Measurements from ENCODE around the gene ARHGAP25. TPM values are rescaled to one million over a fixed set of nuclear protein-coding genes. Genes with fewer than 3 reads are reported as not detected.

Gene ARHGAP25
- polyA plus RNA-seq, 3 donors: 20.8 to 56.8 (median 36.3) TPM

DNA sequence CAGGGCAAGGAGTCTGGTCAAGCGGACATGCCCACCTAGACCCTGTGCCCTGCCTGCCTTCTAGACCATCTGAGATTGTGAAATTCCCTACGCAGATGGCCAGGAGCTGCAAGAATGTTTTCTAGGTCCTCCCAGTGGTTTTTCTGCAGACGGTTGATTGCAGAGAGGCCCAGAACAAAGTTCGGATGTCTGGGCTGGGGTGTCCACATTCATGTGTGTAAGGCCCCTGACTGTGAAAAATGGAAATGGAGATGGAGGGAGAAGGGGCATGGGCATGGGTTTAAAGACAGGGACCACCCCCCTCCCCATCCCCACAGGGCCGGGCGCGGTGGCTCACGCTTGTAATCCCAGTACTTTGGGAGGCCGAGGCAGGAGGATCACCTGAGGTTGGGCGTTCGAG, 11.8 kb downstream of the ARHGAP25 start:
- 0% methylated on average over 2 of the region's 11 CpGs for WGBS (ENCODE audit: insufficient coverage)
- Mint-ChIP-seq H3K27ac (peak overlapping the region; percentile 85 to 100 (median 90)), H3K36me3 (peaks cover 49 to 56% of the 10 kb centered on the region in 2 donors), H3K4me3 (peak overlapping the region; percentile 31 to 56), H3K27me3 (ENCODE audit: low read depth in 3 of 3) (peaks cover 0 to 2% (median 0%) of the 10 kb centered on the region in 3 donors), H3K4me1 (peaks cover 87% of the 10 kb centered on the region), H3K9me3 (peaks cover 0 to 4% (median 0%) of the 10 kb centered on the region in 7 donors)
- intact Hi-C loops (cut with micrococcal nuclease): loop anchor here (5.0 to 10.0 kb wide), 3 partner anchors 91 to 282 kb away; partner anchors contain the start of genes APLF (in 1 of the 2) and FBXO48 (in 1 of the 2)
- Histone ChIP-seq H3K27ac (ENCODE audit: low read depth in 1 of 2, low read length in 2 of 2) (peak overlapping the region; percentile 34 to 96), H3K79me2 (ENCODE audit: insufficient read depth, low read length) (peaks cover 98% of the 10 kb centered on the region), H3K4me3 (replicated peaks in 1 of 3; ENCODE audit: low read depth in 2 of 3, low read length in 3 of 3) (peak overlapping the region in 1 of 3 experiments; percentile 32), H3K4me2 (replicated peaks; ENCODE audit: extremely low read depth, low read length, poor library complexity, severe bottlenecking) (peak overlapping the region; percentile 41), H4K20me1 (ENCODE audit: insufficient read depth, low read length) (peaks cover 63% of the 10 kb centered on the region), H2AFZ (ENCODE audit: insufficient read depth, low read depth, low read length, poor library complexity, severe bottlenecking) (no peak overlapping the region), H3K4me1 (ENCODE audit: control insufficient read depth in 1 of 2, insufficient read depth in 2 of 2, low read length in 2 of 2) (peaks cover 80 to 87% of the 10 kb centered on the region in 2 donors), H3K9me3 (replicated peaks in 1 of 2; ENCODE audit: control insufficient read depth in 1 of 2, insufficient read depth in 1 of 2, low read length in 2 of 2) (no peaks in the 10 kb centered on the region), H3K27me3 (ENCODE audit: control insufficient read depth in 2 of 2, insufficient read depth in 2 of 2, low read length in 2 of 2) (no peaks in the 10 kb centered on the region), H3K36me3 (replicated peaks in 1 of 2; ENCODE audit: control insufficient read depth in 1 of 2, insufficient read depth in 2 of 2, low read length in 2 of 2) (peaks cover 7 to 29% of the 10 kb centered on the region in 2 donors), H3K9ac (ENCODE audit: insufficient read depth, low read length, poor library complexity, severe bottlenecking) (no peak overlapping the region)
- TF ChIP-seq, protein P1, sequence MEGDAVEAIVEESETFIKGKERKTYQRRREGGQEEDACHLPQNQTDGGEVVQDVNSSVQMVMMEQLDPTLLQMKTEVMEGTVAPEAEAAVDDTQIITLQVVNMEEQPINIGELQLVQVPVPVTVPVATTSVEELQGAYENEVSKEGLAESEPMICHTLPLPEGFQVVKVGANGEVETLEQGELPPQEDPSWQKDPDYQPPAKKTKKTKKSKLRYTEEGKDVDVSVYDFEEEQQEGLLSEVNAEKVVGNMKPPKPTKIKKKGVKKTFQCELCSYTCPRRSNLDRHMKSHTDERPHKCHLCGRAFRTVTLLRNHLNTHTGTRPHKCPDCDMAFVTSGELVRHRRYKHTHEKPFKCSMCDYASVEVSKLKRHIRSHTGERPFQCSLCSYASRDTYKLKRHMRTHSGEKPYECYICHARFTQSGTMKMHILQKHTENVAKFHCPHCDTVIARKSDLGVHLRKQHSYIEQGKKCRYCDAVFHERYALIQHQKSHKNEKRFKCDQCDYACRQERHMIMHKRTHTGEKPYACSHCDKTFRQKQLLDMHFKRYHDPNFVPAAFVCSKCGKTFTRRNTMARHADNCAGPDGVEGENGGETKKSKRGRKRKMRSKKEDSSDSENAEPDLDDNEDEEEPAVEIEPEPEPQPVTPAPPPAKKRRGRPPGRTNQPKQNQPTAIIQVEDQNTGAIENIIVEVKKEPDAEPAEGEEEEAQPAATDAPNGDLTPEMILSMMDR (IDR thresholded peaks at IDR 0.05): no peak
- no peak for DNase-seq

DNA sequence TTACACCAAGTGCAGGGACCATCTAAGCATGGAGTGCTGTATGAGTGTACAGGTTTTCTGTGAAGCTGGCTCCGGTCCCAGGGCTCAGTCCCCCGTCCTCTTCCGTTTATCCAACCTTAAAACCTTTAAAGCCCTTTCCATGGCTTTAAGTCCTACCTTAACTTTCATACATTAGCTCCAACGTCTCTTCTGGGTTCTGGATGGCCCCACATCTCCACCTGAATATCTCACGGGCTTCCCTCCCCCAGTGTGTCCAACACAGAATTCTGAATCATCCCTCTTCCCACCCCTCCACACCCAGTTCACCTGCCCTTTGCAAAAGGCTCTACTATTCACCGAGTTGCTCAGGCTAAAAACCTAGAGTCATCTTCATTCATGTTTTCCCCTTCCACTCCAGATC, 12.8 kb downstream of the ARHGAP25 start:
- 88% methylated on average over 6 of the region's 6 CpGs for WGBS (ENCODE audit: insufficient coverage)
- peak overlapping the region in 1 of 2 donors; percentile 26 for H3K4me3 Mint-ChIP-seq
- Histone ChIP-seq H4K20me1 (ENCODE audit: insufficient read depth, low read length) (peaks cover 61% of the 10 kb centered on the region), H3K4me2 (replicated peaks; ENCODE audit: extremely low read depth, low read length, poor library complexity, severe bottlenecking) (no peak overlapping the region), H3K36me3 (replicated peaks in 1 of 2; ENCODE audit: control insufficient read depth in 1 of 2, insufficient read depth in 2 of 2, low read length in 2 of 2) (peaks cover 7 to 29% of the 10 kb centered on the region in 2 donors), H3K27ac (ENCODE audit: low read depth in 1 of 2, low read length in 2 of 2) (peak overlapping the region; percentile 24 to 96), H3K4me1 (ENCODE audit: control insufficient read depth in 1 of 2, insufficient read depth in 2 of 2, low read length in 2 of 2) (peaks cover 78 to 87% of the 10 kb centered on the region in 2 donors), H3K9me3 (replicated peaks in 1 of 2; ENCODE audit: control insufficient read depth in 1 of 2, insufficient read depth in 1 of 2, low read length in 2 of 2) (no peaks in the 10 kb centered on the region), H3K79me2 (ENCODE audit: insufficient read depth, low read length) (peaks cover 98% of the 10 kb centered on the region), H2AFZ (ENCODE audit: insufficient read depth, low read depth, low read length, poor library complexity, severe bottlenecking) (no peak overlapping the region), H3K9ac (ENCODE audit: insufficient read depth, low read length, poor library complexity, severe bottlenecking) (no peak overlapping the region), H3K4me3 (replicated peaks in 1 of 3; ENCODE audit: low read depth in 2 of 3, low read length in 3 of 3) (no peak overlapping the region), H3K27me3 (ENCODE audit: control insufficient read depth in 2 of 2, insufficient read depth in 2 of 2, low read length in 2 of 2) (no peaks in the 10 kb centered on the region)
- TF ChIP-seq, protein P1 (IDR thresholded peaks at IDR 0.05): no peak
- H3K27ac Mint-ChIP-seq: peak overlapping the region; percentile 68 to 98 (median 84)
- intact Hi-C loops (cut with micrococcal nuclease): loop anchor here (5.0 to 10.0 kb wide), 3 partner anchors 90 to 283 kb away; partner anchors contain the start of genes APLF (in 1 of the 2) and FBXO48 (in 1 of the 2)
- peaks cover 46 to 57% of the 10 kb centered on the region in 2 donors for H3K36me3 Mint-ChIP-seq
- no peak for DNase-seq
- no peaks in the 10 kb centered on the region for H3K27me3 Mint-ChIP-seq (ENCODE audit: low read depth in 3 of 3)
- H3K4me1 Mint-ChIP-seq: peaks cover 89% of the 10 kb centered on the region
- peaks cover 0 to 4% (median 0%) of the 10 kb centered on the region in 7 donors for H3K9me3 Mint-ChIP-seq

Measured in CD14-positive monocyte (primary cell).